C4-2B (cell line): ENCODE results near the gene GAST.

Experiments
- CTCF ChIP-seq: fragments of 450-650 bp; conservative IDR thresholded peaks from 2 replicates; pipeline ENCODE4 v1.5.1; 2017; ENCODE audit warnings: mild to moderate bottlenecking
- ZFX ChIP-seq: fragments of 450-650 bp; IDR thresholded peaks from 2 replicates; pipeline ENCODE4 v1.6.1; 2017

- TF ChIP-seq CTCF (no peak), ZFX (no peak)
These were observed 28.4 kb downstream of the GAST start for GRCh38 chr17:41740506-41740905.
